HG02763 (cell line): Measurements from ENCODE around the gene ADAMTS2.
"Not testable (repeated sequence)": the region's sequence is repeated elsewhere in the genome, so short reads cannot be mapped to it uniquely, and the experiment has no call there.

Source experiments
- ATAC-seq: cut with Tn5 transposase; IDR thresholded peaks from one replicate; pipeline ENCODE4 v1.9.1; 2021; ENCODE audit warnings: mild to moderate bottlenecking, moderate library complexity; ENCODE audit not compliant: unreplicated experiment

ADAMTS2 gene

GRCh38 chr5:179221196-179221876, 123.9 kb downstream of the ADAMTS2 start:
- no peak for ATAC-seq

GRCh38 chr5:179220716-179221115, 124.5 kb downstream of the ADAMTS2 start:
- no peak for ATAC-seq

GRCh38 chr5:179219661-179220620, 125.3 kb downstream of the ADAMTS2 start:
- no peak for ATAC-seq

GRCh38 chr5:179218943-179219330, 126.3 kb downstream of the ADAMTS2 start:
- ATAC-seq = no peak

GRCh38 chr5:179217956-179218942, 127.0 kb downstream of the ADAMTS2 start:
- ATAC-seq = no peak

GRCh38 chr5:179217356-179217755, 127.9 kb downstream of the ADAMTS2 start:
- no peak for ATAC-seq

GRCh38 chr5:179216381-179216780, 128.9 kb downstream of the ADAMTS2 start:
- not testable (repeated sequence) for ATAC-seq

- no peak for ATAC-seq
Measured at GRCh38 chr5:179215576-179215975, 129.7 kb downstream of the ADAMTS2 start.

- ATAC-seq = no peak
Measured at GRCh38 chr5:179214678-179215077, 130.6 kb downstream of the ADAMTS2 start.

GRCh38 chr5:179212870-179213269, 132.4 kb downstream of the ADAMTS2 start:
- no peak for ATAC-seq

- ATAC-seq = no peak
Measured at GRCh38 chr5:179211631-179212030, 133.6 kb downstream of the ADAMTS2 start.

- no peak for ATAC-seq
Measured at GRCh38 chr5:179211068-179211467, 134.2 kb downstream of the ADAMTS2 start.

- ATAC-seq = no peak
Measured at GRCh38 chr5:179210478-179210877, 134.8 kb downstream of the ADAMTS2 start.

GRCh38 chr5:179209359-179210150, 135.7 kb downstream of the ADAMTS2 start:
- ATAC-seq = no peak

GRCh38 chr5:179208706-179209358, 136.4 kb downstream of the ADAMTS2 start:
- ATAC-seq = no peak

GRCh38 chr5:179207920-179208705, 137.1 kb downstream of the ADAMTS2 start:
- no peak for ATAC-seq

- ATAC-seq = no peak
Measured at GRCh38 chr5:179207470-179207869, 137.8 kb downstream of the ADAMTS2 start.

GRCh38 chr5:179206366-179206765, 138.9 kb downstream of the ADAMTS2 start:
- no peak for ATAC-seq

- no peak for ATAC-seq
Measured at GRCh38 chr5:179205277-179205676, 140.0 kb downstream of the ADAMTS2 start.
